Mesendoderm (in vitro differentiated cells): ENCODE results near the gene GDF11.

Experiments
- DNase-seq: peaks from one replicate; pipeline ENCODE4 v3.0.0; 2013
- H2AK5ac ChIP-seq: 2 replicates; pipeline ENCODE4 v1.6.1; 2013; ENCODE audit warnings: low read length, inconsistent platforms
- H2BK120ac ChIP-seq: 2 replicates; pipeline ENCODE4 v1.6.1; 2013; ENCODE audit warnings: low read depth, mild to moderate bottlenecking, low read length, moderate library complexity, mixed read lengths
- H2BK15ac ChIP-seq: replicated peaks from 2 replicates; pipeline ENCODE4 v1.6.1; 2013; ENCODE audit warnings: low read depth, mild to moderate bottlenecking, moderate library complexity
- H2BK5ac ChIP-seq: 2 replicates; pipeline ENCODE4 v1.6.1; 2013; ENCODE audit warnings: low read length, inconsistent platforms
- H3K18ac ChIP-seq: 2 replicates; pipeline ENCODE4 v1.6.1; 2013; ENCODE audit warnings: mild to moderate bottlenecking, low read length, mixed read lengths
- H3K23ac ChIP-seq: one replicate; pipeline ENCODE4 v1.6.1; 2013; ENCODE audit warnings: low read length
- H3K27ac ChIP-seq: 2 replicates; pipeline ENCODE4 v1.5.1; 2013; ENCODE audit warnings: low read depth, mild to moderate bottlenecking, inconsistent platforms, low read length, moderate library complexity
- H3K27me3 ChIP-seq: 2 replicates; pipeline ENCODE4 v1.6.1; 2013; ENCODE audit warnings: low read length, control low read depth, mild to moderate bottlenecking, inconsistent platforms; ENCODE audit not compliant: insufficient read depth, poor library complexity
- H3K36me3 ChIP-seq: 2 replicates; pipeline ENCODE4 v1.6.1; 2013; ENCODE audit warnings: low read length, inconsistent platforms; ENCODE audit not compliant: control insufficient read depth, insufficient read depth
- H3K4ac ChIP-seq: one replicate; pipeline ENCODE4 v1.6.1; 2013; ENCODE audit warnings: low read depth, mild to moderate bottlenecking, low read length, moderate library complexity
- H3K4me1 ChIP-seq: 2 replicates; pipeline ENCODE4 v1.6.1; 2013; ENCODE audit warnings: low read depth, low read length, inconsistent platforms; ENCODE audit not compliant: control insufficient read depth
- H3K4me2 ChIP-seq: 2 replicates; pipeline ENCODE4 v1.6.1; 2013; ENCODE audit warnings: low read length
- H3K4me3 ChIP-seq: 2 replicates; pipeline ENCODE4 v1.5.1; 2013; ENCODE audit warnings: mild to moderate bottlenecking, low read length
- H3K56ac ChIP-seq: one replicate; pipeline ENCODE4 v1.6.1; 2013; ENCODE audit warnings: low read length
- H3K79me1 ChIP-seq: 2 replicates; pipeline ENCODE4 v1.6.1; 2013; ENCODE audit warnings: low read length, inconsistent platforms
- H3K79me2 ChIP-seq: 2 replicates; pipeline ENCODE4 v1.6.1; 2013; ENCODE audit warnings: mild to moderate bottlenecking, low read length; ENCODE audit not compliant: control insufficient read depth, insufficient read depth
- H3K9ac ChIP-seq: 2 replicates; pipeline ENCODE4 v1.6.1; 2013; ENCODE audit warnings: low read length, inconsistent platforms
- H4K5ac ChIP-seq: one replicate; pipeline ENCODE4 v1.6.1; 2013; ENCODE audit warnings: low read length
- H4K8ac ChIP-seq: one replicate; pipeline ENCODE4 v1.6.1; 2013; ENCODE audit warnings: low read depth, mild to moderate bottlenecking, control low read depth, low read length, moderate library complexity
- WGBS: extraction: QIAGEN DNeasy Blood & Tissue Kit; methylation state at CpG from one replicate; pipeline ENCODE4 v1.1.7; 2013; ENCODE audit warnings: low lambda C conversion rate, missing lambda C conversion rate; ENCODE audit not compliant: insufficient coverage; ENCODE audit errors: extremely low coverage; 5-methylcytosine and 5-hydroxymethylcytosine counted together

GDF11 gene

DNA sequence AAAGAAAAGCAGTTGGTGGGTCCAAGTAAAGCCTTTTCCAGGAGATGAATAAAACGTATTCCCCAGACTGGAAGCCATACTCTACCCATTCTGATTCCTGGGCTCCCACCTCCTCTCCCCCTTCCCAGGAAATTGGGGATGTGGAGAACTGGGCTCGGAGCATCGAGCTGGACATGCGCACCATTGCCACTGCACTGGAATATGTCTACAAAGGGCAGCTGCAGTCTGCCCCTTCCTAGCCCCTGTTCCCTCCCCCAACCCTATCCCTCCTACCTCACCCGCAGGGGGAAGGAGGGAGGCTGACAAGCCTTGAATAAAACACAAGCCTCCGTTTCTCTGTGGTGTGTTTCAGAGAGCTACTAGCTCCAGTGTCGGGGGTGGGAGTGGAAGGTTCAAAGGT, 23.6 kb upstream of the GDF11 start:
- peaks cover 5% of the 10 kb centered on the region for H3K36me3 ChIP-seq
- no peak overlapping the region for H3K27ac ChIP-seq
- H3K27me3 ChIP-seq = no peaks in the 10 kb centered on the region
- no peak overlapping the region for H2AK5ac ChIP-seq
- no peak overlapping the region for H3K4me2 ChIP-seq
- H3K4me1 ChIP-seq = peaks cover 17% of the 10 kb centered on the region
- H2BK15ac ChIP-seq = no peak overlapping the region
- no peak overlapping the region for H3K4ac ChIP-seq
- H3K56ac ChIP-seq = no peak overlapping the region
- DNase-seq = no peak
- H2BK5ac ChIP-seq = no peak overlapping the region
- no peak overlapping the region for H2BK120ac ChIP-seq
- H3K18ac ChIP-seq = no peak overlapping the region
- H3K23ac ChIP-seq = no peak overlapping the region
- H3K9ac ChIP-seq = no peak overlapping the region
- no peaks in the 10 kb centered on the region for H3K79me2 ChIP-seq
- no peak overlapping the region for H3K4me3 ChIP-seq
- WGBS = no CpG with 5 or more reads among the region's 7 CpGs
- no peaks in the 10 kb centered on the region for H3K79me1 ChIP-seq
- no peak overlapping the region for H4K8ac ChIP-seq
- no peak overlapping the region for H4K5ac ChIP-seq

DNA sequence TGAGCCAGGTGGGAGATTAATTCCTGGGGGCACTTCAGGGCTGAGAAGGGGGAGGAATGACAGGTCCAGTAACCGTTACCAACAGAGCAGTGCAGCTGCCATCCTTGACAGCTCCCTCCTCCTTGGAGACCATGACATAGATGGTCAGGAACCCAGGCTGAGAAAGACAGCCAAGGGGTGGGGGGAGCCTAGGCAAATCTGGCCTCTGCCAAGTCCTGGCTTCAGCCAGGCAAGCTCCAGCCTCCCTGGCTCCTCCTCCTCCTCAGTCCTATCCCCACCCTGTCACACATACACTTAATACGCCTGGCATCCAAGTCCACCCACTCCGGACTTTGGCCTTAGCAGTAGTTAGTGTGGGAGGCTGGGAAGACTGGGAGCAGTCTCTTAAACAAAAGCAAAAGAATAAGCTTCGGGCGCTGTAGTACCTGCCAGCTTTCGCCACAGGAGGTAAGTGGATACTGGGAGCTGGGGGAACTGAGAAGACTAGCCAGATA, 22.8 kb upstream of the GDF11 start, which contains the start of gene RDH5:
Gene RDH5 (plus strand): TSS at position 323 of the 494 bp plus-strand sequence. CDS start 792 bp downstream, outside the sequence.
- H3K4me1 ChIP-seq = peaks cover 17% of the 10 kb centered on the region
- no peak within 1 kb of the TSS for H3K9ac ChIP-seq
- H2AK5ac ChIP-seq = no peak within 1 kb of the TSS
- no peak within 1 kb of the TSS for H3K23ac ChIP-seq
- H3K4me3 ChIP-seq = no peak within 1 kb of the TSS
- no peak within 1 kb of the TSS for H4K5ac ChIP-seq
- peaks cover 5% of the 10 kb centered on the region for H3K36me3 ChIP-seq
- WGBS = no CpG with 5 or more reads among the region's 6 CpGs
- no peak within 1 kb of the TSS for H3K4ac ChIP-seq
- H3K18ac ChIP-seq = no peak within 1 kb of the TSS
- no peaks in the 10 kb centered on the region for H3K79me1 ChIP-seq
- no peaks in the 10 kb centered on the region for H3K27me3 ChIP-seq
- H3K56ac ChIP-seq = no peak within 1 kb of the TSS
- no peak within 1 kb of the TSS for H4K8ac ChIP-seq
- no peaks in the 10 kb centered on the region for H3K79me2 ChIP-seq
- H2BK120ac ChIP-seq = no peak within 1 kb of the TSS
- no peak within 1 kb of the TSS for H3K27ac ChIP-seq
- H3K4me2 ChIP-seq = no peak within 1 kb of the TSS
- no peak within 1 kb of the TSS for H2BK15ac ChIP-seq
- H2BK5ac ChIP-seq = no peak within 1 kb of the TSS
- DNase-seq = no peak

- Histone ChIP-seq H3K9ac (no peak overlapping the region), H3K23ac (no peak overlapping the region), H2AK5ac (no peak overlapping the region), H2BK120ac (no peak overlapping the region), H3K4me1 (peaks cover 14% of the 10 kb centered on the region), H3K4me2 (no peak overlapping the region), H3K79me1 (peaks cover 1% of the 10 kb centered on the region), H2BK5ac (no peak overlapping the region), H3K18ac (no peak overlapping the region), H3K4ac (no peak overlapping the region), H3K27me3 (no peaks in the 10 kb centered on the region), H3K27ac (no peak overlapping the region), H2BK15ac (no peak overlapping the region), H3K36me3 (peaks cover 5% of the 10 kb centered on the region), H3K4me3 (no peak overlapping the region), H3K79me2 (no peaks in the 10 kb centered on the region), H4K5ac (no peak overlapping the region), H4K8ac (no peak overlapping the region), H3K56ac (no peak overlapping the region)
- WGBS = no CpG with 5 or more reads among the region's 9 CpGs
- DNase-seq = no peak
Measured at GRCh38 chr12:55720894-55721444, 22.0 kb upstream of the GDF11 start.

- no peak overlapping the region for H3K4me2 ChIP-seq
Measured at GRCh38 chr12:55721601-55722213, 21.2 kb upstream of the GDF11 start.

DNA sequence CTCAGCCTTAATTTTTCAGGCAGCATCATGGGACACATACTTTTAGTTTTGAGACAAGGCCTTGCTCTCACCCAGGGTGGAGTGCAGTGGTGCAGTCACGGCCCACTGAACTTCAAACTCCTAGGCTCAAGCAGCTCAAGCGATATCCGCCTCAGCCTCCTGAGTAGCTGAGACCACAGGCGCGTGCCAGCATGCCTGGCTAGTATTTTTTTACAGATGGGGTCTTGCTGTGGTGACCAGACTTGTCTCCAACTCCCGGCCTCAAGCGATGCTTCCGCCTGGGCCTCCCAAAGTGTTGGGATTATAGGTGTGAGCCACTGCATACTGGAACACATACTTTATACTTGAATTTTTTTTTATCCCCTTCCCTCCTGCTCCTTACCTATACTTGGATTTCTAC, 20.0 kb upstream of the GDF11 start:
- H2BK5ac ChIP-seq = no peak overlapping the region
- no peak overlapping the region for H3K4ac ChIP-seq
- H3K27me3 ChIP-seq = no peaks in the 10 kb centered on the region
- no peak overlapping the region for H3K27ac ChIP-seq
- H4K8ac ChIP-seq = no peak overlapping the region
- no peak overlapping the region for H4K5ac ChIP-seq
- H3K79me1 ChIP-seq = peaks cover 16% of the 10 kb centered on the region
- peaks cover 8% of the 10 kb centered on the region for H3K4me1 ChIP-seq
- no peak for DNase-seq
- no peak overlapping the region for H3K56ac ChIP-seq
- no peak overlapping the region for H3K9ac ChIP-seq
- WGBS = no CpG with 5 or more reads among the region's 8 CpGs
- peaks cover 10% of the 10 kb centered on the region for H3K36me3 ChIP-seq
- no peak overlapping the region for H3K4me2 ChIP-seq
- H3K23ac ChIP-seq = no peak overlapping the region
- no peak overlapping the region for H3K18ac ChIP-seq
- no peak overlapping the region for H2BK15ac ChIP-seq
- no peak overlapping the region for H2AK5ac ChIP-seq
- no peak overlapping the region for H3K4me3 ChIP-seq
- H3K79me2 ChIP-seq = peaks cover 15% of the 10 kb centered on the region
- H2BK120ac ChIP-seq = no peak overlapping the region

More at GRCh38 chr12:55721601-55722213, 21.2 kb upstream of the GDF11 start:
- no peak overlapping the region for H3K56ac ChIP-seq
- DNase-seq = no peak
- H3K79me2 ChIP-seq = peaks cover 2% of the 10 kb centered on the region
- no peaks in the 10 kb centered on the region for H3K27me3 ChIP-seq
- H3K18ac ChIP-seq = no peak overlapping the region
- H2BK120ac ChIP-seq = no peak overlapping the region
- H3K4me1 ChIP-seq = peaks cover 14% of the 10 kb centered on the region
- H3K36me3 ChIP-seq = peaks cover 8% of the 10 kb centered on the region
- no CpG with 5 or more reads among the region's 14 CpGs for WGBS
- no peak overlapping the region for H3K9ac ChIP-seq
- no peak overlapping the region for H4K8ac ChIP-seq
- H2AK5ac ChIP-seq = no peak overlapping the region
- H3K23ac ChIP-seq = no peak overlapping the region
- no peak overlapping the region for H3K27ac ChIP-seq
- H3K4ac ChIP-seq = no peak overlapping the region
- no peak overlapping the region for H2BK15ac ChIP-seq
- H2BK5ac ChIP-seq = no peak overlapping the region
- no peak overlapping the region for H4K5ac ChIP-seq
- no peak overlapping the region for H3K4me3 ChIP-seq
- H3K79me1 ChIP-seq = peaks cover 4% of the 10 kb centered on the region
